ENCODE measurements around the gene USH2A.

- TF ChIP-seq POLR2A (IDR thresholded peaks at IDR 0.05): no peak
- TF ChIP-seq CTCF (IDR thresholded peaks at IDR 0.05): no peak
- TF ChIP-seq POLR2AphosphoS5 (IDR thresholded peaks at IDR 0.05): no peak
These were observed 93.0 kb downstream of the USH2A start for GRCh38 chr1:216330262-216330661.
